ENCODE measurements around the gene GALNT8.
A peak's percentile ranks its signal among the peaks of the same experiment; 100 is the strongest.
"Not testable (repeated sequence)": the region's sequence is repeated elsewhere in the genome, so short reads cannot be mapped to it uniquely, and the experiment has no call there.

Gene GALNT8, protein sequence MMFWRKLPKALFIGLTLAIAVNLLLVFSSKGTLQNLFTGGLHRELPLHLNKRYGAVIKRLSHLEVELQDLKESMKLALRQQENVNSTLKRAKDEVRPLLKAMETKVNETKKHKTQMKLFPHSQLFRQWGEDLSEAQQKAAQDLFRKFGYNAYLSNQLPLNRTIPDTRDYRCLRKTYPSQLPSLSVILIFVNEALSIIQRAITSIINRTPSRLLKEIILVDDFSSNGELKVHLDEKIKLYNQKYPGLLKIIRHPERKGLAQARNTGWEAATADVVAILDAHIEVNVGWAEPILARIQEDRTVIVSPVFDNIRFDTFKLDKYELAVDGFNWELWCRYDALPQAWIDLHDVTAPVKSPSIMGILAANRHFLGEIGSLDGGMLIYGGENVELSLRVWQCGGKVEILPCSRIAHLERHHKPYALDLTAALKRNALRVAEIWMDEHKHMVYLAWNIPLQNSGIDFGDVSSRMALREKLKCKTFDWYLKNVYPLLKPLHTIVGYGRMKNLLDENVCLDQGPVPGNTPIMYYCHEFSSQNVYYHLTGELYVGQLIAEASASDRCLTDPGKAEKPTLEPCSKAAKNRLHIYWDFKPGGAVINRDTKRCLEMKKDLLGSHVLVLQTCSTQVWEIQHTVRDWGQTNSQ

DNA sequence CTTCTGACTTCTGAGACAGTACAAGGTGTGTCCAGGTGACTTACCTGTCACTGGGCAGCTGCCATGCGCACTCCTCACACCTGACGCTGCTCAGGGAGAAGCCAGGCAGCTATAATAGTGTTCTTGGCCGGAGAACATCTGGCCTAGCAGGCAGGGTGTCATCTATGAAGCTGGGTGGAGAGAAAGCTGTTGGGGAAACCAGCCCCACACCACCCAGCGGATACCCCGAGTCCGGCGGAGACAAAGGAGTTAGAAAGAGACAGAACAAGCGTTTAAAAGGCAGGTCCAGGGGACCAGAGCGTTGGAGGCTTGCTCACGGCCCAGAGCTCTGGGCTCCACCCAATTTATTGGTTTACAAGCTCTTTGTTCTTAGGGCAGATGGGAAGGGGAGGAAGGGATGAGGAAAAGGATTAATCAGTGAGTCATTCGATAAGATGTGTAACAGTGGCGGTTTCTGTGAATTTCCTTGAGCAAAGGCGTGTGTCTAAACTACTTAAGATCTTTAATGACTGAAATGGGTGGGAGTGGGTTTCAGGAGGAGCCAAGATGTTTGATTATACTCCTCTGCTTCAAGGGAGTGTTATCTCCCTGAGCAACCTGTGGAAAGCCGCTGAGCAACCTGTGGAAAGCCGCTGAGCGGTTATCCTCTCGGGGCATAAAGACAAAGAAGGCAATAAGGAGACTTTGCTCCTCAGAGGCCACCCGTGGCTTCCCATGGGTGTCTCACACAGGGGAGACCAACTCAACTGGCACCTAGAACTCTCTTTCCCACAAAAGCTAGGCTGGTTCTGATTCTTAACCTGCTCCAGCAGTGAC is at the start of gene GALNT8:
TSS of gene GALNT8 (plus strand) at position 580 of the 816 bp plus-strand sequence. CDS start 278 bp downstream, outside the sequence.
- DNase-seq (ENCODE audit: low spot score), result no peak

DNA sequence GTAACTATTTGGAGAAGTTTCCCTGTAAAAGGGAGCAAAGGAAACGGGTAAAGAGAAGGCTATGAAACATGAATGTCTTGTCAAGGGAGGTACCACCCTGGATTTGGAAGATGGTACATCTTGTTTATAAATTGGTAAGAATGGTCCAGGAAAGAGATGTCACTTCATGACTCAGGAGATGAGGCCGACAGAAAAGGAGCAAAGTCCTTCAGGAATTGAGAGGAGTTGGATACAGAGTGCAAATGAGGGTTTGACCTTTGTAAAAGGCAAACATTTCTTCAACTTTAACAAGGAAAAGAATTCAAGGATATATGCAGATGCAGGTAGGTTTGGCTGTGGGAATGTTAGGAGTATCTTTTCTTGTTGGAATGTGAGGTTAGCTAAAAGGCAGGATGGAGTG is 40.5 kb upstream of the GALNT8 start:
- DNase-seq (ENCODE audit: low spot score), result no peak

DNA sequence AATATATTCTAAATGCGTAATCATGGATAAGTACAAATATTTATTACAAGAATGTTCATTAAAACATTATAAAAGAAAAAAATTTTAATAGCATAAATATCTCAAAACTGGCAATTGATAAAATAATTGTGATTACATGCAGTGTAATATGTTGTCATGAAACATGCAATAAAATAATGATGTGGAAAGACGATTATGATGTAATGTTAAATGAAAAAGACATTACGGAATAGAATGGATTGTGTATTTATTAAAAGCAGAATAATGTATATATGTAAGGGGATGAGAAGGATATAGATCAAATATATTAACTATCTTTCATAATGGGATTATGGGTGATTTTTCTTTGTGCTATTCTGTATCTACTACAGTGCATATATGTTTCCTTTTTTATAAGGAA is 38.5 kb upstream of the GALNT8 start:
- DNase-seq (ENCODE audit: low spot score), result no peak

DNA sequence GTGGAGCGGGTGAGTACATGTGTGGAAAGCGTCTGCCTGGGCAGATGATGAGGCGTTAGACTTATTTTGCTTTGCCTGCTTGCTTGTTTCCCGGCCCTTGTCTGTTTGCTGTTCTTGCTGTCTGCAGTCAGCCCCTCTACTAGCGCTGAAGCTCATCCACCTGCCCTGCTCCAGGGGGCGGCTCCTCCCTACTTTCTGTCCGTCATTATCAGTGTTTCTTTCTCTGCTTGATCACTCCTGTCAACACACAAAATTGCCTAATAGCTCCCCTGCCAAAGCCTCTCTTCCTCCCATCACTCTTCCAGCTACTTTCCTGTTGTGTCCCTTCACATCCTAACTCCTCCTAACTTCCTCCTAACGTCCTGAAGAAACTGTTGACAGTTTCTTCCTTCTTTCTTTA is 34.9 kb upstream of the GALNT8 start:
- no peak for DNase-seq (ENCODE audit: low spot score)

DNA sequence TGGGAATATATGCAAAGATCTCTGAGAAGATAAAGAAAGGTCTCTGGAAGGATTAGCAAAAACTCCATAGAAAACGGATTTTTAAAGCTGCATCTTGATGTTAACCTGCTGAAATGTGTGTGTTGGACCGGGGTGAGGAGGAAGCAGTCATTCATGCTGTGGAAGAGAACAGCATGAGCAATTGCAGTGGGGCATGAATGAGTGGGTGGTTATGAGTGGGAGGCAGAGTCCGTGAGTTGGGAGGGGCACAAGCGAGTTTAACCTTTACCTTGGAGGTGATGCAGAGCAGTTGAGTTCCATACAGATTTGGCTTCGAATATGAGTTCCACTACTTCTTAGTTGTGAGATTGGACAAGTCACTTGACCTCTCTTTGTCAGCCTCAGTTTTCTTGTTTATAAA is 29.4 kb upstream of the GALNT8 start:
- no peak for DNase-seq (ENCODE audit: low spot score)

DNA sequence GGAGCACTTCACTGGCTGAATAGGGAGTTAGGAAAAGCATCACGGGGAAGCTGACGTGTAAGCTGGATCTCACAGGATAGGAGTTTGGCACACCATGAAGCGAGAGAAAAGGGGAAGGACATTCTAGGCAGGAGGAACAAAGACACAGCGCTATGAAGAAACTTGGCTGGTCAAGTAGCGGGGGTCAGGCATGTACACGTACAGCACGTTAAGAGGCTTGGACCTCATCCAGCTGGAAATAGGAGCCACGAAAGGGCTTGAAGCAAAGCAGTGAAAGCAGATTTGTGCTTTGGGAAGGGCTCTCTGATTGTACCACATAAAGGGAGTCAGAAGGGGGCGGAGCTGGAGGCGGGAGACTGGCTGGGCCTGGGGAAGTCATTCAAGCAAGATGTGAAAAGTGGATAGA is 19.6 kb upstream of the GALNT8 start:
- DNase-seq (ENCODE audit: low spot score), result peak; percentile 66

DNA sequence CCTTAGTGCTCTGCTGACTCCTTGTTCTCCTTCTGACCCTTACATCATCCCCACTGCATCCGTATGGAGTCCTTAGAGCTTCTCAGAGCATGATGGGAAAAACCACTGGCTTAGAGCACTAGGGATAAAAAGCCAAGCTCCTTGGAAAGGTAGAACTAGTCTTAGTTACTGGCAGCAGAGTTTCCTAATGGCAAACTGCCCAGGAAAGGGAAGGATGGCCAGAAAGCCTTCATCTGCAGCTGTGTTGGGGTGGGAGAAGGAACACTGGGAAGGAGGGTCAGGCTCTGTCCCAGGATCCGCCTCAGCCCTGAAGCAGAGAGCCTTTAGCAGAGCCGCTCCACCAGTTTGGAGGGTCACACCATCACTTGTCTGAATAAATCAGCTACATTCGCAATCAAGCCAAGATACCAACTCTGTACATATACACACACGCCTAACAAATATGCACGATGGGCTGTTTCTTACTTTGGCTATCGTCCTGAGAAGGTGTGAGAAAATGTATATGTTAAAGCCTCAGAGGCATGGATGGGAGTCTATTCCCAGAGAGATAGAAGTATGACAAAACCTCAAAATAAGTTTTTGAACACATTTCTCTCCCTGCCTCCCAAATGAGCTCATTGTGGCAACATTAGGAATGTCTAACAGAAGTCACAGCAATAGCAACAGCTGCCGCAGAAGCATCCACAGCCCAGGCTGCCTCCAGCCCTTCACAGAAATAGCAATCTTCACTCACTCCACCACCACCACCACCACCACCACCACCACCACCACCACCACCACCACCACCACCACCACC is 18.6 kb upstream of the GALNT8 start:
- DNase-seq (ENCODE audit: low spot score), result no peak

DNA sequence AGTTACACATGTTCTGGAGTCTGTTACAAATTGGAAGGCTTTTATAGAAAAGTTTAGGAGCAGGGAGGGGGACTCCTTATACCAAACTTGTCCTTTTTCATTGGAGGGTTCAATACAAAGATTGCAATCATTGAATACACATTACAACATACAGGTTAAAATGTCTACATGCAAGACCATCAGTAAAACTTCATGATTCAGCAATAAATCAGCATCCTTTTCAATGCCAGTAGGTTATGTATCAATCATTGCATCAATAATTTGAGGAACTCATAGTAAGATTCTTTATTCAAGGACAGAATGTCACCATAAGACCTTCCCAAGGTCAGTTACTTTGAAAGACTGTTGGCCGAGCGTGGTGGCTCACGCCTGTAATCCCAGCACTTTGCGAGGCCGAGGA is 16.5 kb upstream of the GALNT8 start:
- DNase-seq (ENCODE audit: low spot score), result no peak

DNA sequence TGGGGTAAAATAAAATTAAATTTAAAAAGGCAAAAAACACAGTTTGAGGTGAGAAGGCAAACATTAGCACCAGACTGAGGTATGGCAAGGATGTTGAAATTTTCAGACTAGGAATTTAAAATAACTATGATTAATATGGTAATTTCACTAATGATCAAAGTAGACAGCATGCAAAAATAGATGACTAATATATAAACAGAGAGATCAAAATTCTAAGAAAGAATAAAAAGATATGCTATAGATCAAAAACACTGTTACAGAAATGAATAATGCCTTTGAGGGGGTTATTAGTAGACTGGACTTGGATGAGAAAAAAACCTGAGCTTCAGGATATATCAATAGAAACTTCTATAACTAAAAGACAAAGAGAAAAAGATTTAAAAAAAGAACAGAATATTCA is 14.4 kb upstream of the GALNT8 start:
- no peak for DNase-seq (ENCODE audit: low spot score)

DNA sequence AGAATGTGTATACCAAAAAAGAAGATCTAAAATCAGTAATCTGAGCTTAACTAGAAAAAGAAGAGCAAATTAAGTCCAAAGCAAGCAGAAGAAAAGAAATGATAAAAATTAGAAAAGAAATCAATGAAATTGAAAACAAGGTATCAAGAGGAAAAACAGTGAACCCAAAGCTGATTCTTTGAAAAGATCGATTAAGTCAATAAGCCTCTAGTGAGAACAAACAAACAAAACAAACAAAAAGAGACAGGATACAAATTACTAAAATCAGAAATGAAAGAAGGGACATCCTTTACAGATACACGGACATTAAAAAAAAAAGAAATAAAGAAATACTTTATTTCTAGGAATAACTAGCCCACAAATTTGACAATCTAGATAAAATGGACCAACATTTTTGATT is 12.9 kb upstream of the GALNT8 start:
- DNase-seq (ENCODE audit: low spot score), result no peak

DNA sequence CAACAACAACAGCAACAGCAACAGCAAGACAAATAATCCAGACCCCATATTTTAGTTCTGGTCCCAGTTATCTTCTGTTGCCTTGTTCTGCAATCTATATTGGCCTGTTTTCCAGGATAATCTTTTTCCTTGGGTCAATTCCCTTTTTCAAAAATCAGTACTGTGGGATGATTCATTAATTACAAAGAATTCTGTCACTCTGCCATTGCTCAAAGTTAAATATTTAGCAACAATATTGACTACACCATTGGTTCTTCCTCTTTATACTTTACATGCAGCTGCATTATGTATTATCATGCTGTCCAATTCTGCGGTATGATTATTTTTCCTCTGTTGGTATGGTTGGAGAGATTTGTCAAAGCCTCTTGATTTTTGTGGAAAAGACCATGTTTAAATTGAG is 10.1 kb upstream of the GALNT8 start:
- no peak for DNase-seq (ENCODE audit: low spot score)

DNA sequence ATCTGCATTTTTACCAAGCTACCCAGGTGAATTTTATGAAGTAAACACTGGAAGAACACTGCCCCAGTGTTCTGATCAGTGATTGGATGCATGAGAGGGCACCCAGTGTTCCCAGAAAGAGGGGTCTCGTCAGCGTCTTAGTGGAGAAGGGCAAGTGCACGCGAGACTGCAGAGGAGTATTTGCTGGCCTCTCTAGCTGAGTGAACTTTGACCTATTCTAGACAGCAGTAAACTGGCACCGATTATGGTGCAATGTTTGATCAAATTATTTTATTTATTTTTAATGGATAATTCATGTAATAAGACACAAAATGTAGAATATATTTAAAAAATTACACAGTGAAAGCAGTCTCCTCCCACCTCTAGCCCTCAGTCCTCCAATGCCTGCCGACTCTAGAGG is 5.3 kb upstream of the GALNT8 start:
- DNase-seq (ENCODE audit: low spot score), result no peak

DNA sequence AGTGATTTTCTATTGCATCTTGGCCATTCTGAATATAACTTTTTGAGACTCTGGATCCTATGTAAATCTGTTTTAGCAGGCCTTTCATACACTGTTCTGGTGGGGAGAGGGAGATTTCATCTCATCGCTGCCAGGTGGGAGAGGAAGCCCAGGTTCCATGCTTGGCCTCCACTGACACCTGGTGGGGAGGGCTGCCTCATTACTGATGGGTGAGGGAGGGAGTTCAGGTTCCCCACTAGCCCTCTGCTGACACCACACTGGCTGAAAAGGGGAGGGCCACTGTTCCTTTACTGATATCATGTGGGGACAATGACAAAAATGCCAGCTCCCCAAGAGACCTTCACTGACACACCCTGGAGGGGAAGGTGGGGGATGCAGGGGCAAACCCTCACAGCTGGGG is 2.4 kb upstream of the GALNT8 start:
- no peak for DNase-seq (ENCODE audit: low spot score)

DNA sequence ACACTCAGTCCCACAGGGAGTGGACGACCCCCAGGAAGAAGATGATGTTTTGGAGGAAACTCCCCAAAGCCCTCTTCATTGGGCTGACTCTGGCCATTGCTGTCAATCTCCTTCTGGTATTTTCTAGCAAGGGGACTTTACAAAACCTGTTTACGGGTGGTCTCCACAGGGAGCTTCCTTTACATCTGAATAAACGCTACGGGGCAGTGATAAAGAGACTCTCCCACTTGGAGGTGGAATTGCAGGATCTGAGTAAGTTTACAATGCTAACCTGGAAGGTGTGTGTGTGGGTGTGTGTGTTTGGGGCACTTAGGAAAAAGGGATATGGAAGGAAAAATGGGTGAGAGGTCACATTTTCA is 416 bp downstream of the GALNT8 start:
- no peak for DNase-seq (ENCODE audit: low spot score)

DNA sequence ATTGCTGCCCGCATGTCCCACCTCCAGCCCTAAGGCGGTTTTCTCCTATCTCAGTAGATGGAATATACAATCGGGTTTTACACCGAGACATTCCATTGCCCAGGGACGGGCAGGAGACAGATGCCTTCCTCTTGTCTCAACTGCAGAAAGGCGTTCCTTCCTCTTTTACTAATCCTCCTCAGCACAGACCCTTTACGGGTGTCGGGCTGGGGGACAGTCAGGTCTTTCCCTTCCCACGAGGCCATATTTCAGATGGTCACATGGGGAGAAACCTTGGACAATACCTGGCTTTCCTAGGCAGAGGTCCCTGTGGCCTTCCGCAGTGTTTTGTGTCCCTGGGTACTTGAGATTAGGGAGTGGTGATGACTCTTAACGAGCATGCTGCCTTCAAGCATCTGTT is 1.4 kb downstream of the GALNT8 start:
- not testable (repeated sequence) for DNase-seq (ENCODE audit: low spot score)

DNA sequence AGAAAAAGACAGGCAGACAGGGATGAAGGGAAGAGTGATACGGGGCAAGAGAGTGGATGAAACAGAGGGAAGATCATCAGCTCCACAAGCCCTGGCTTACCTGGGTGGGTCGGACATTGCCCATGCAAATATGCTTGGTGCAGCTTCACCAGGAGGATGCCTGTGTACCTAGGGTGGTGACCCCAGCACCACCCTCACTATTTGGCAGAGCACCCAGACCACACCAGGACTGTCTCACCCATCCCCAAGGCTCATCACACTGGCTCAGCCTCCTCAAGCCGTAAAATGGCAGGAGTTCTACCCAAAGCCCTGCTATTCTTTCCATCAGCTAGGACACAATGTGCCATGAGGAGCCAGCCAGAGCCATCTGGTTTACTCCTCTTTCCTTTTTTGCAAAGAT is 3.0 kb downstream of the GALNT8 start:
- DNase-seq (ENCODE audit: low spot score), result no peak

DNA sequence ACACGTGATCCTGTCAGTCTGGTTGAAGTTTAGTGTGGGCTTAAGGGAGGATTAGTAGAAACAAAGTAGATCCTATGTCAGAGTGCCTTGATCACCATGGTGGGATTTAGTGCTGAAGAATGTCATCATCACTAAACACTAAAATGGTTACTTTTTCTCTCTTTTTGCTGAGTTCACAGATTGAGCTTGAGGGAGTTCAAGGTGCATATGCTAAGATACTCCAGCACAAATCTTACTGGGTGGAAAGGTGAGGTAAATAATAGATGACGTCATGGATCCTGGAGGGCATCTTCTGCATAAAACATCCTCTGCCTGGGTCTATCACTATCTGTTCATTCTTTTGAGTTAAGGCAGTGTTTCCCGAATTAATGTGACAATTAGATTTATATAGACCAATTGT is 4.9 kb downstream of the GALNT8 start:
- no peak for DNase-seq (ENCODE audit: low spot score)

DNA sequence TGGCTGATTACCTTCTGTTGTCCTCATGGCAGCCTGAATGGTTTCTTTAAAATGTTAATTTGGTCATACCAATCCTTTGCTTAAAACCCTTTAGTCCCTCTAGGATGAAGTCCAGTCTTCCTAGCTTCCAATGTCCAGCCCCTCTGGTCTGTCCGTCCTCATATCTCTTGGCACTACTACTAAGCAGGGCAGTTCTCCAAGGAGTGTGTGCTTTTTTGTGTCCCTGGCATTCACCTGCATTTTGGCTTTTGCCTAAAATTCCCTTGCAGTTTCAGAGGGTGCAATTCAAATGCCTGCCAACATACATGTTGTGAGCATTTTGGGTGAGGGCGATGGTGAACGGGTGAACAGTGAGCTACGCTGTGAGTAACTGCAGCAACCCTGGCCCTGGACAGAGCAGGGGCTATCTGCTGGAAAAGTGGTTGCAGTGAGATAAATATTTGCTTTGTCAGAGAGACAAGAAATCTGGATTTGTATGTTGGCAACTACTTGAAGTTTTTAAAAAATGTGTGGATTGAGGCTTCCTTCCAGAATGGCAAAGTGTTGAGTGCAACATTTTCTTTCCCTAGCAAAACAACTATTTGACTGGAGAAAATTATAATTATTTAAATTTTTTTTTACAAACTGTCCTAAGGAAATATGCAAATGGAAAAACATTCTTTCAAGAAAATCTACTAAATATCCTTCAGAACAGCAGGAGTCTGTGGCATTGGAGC is 14.6 kb downstream of the GALNT8 start:
- no peak for DNase-seq (ENCODE audit: low spot score)

DNA sequence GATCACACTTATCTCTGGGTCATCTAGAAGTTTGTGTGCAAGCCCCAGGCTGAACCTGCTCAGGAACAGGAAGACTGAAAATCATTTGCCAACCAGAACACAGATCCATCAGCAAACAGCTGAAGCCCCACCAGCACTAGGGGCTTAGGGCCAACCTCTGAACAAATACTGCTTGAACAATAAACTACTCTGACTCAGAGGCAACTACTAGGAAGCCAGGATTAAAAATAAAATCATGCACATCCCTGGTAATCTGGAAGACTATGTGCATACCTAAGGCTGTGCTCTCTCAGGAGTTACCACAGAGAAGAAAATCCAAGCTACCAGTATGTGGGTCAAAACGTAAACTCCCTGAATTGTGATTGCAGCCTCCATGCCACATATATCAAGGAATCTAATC is 15.9 kb downstream of the GALNT8 start:
- DNase-seq (ENCODE audit: low spot score), result no peak

DNA sequence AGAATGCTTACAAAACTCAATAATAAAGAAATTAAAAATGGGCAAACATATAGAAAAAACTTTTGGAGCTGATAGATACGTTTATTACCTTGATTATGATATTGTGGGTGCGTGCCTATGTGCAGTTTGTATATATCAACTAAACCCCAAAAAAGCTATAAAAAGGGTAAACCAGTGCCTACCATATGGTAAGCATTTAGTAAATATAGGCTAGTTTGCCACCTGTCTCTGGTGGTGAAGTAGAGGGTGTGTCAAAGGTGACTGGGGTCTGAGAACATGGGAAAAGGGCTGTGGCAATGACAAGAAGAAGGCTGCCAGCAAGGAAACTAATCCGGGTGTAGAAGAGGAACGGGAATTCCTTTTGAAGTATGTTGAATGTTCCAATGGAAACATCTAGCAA is 18.3 kb downstream of the GALNT8 start:
- DNase-seq (ENCODE audit: low spot score), result no peak

DNA sequence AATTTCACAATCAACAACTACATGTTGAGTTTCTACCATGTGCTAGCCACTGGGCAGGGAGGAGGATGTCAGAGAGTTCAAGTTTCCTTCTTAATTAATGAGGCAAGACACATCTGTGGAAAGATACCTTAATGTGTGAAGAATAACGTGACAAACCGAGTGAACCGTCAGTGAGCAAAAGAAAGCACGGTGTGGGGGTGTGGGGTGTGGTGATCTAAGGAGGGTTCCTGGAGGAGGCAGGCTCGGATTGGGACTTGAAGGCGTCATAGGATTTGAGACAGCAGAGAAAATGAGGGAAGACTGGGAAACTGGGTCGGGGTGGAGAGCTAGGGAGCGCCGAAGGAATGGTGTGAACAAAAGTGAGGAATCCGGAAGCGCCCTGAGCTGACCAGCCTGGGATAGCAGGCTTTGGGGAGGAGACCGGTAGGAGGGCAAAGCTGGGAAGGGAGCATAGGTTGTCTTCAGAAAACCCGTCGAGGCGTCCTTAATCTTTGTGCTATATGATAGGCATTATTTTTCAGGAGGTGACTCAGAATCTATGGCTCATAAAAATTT is 22.3 kb downstream of the GALNT8 start:
- DNase-seq (ENCODE audit: low spot score), result no peak

Data from ecto neural progenitor cell (in vitro differentiated cells).